ENCODE measurements around the gene TAF11L5.
"Not testable (repeated sequence)": the region's sequence is repeated elsewhere in the genome, so short reads cannot be mapped to it uniquely, and the experiment has no call there.

GRCh38 chr5:17521501-17521900, 3.5 kb upstream of the TAF11L5 start, which contains the start of gene TAF11L4:
- TF ChIP-seq GATA2, GATA3 (IDR thresholded peaks at IDR 0.05; ENCODE audit: low read depth, low read length): not testable (repeated sequence)
